Measurements from ENCODE around the gene CRACDL. TPM values are rescaled to one million over a fixed set of nuclear protein-coding genes. Genes with fewer than 3 reads are reported as not detected.

CRACDL gene
- polyA plus RNA-seq, 1 of the 3 experiments (the other 2 are of a cell fraction), result not detected

DNA sequence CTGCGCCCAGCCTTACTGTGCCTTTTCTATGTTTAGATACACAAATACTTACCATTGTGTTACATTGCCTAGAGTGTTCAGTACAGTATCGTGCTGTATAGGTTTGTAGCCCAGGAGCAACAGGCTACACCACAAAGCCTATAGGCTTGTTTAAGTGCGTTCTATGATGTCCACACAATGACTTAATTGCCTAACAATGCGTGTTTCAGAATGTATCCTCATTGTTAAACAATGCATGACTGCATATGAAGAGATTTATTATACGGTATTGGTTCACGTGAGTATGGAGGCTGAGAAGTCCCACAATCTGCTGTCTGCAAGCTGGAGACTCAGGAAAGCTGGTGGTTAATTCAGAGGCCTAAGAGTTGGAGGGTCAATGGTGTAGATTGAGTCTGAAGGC is 158.9 kb downstream of the CRACDL start (continued):
- TF ChIP-seq NRF1 (IDR thresholded peaks at IDR 0.05; ENCODE audit: low read depth, low read length), result no peak

DNA sequence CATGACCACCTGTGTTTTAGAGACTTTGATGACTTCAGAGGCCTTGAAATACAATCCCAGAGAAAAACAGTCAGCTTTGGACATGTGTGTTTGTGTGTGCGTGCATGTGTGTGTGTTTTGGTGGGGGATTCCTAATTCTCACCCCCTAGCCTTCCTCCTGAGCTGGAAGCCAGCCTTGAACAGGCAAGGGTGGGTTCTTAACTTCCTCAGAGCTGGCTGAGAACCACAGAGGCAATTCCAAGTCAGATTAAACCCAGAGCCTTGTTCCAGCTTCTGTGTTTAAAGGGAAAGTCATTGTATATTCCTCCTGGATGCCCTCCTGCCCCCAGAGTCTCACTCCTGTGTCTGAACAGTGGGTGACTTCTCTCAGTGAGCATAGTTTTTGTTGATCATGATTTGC is 159.9 kb downstream of the CRACDL start:
- Histone ChIP-seq H3K4me1 (ENCODE audit: control insufficient read depth in 1 of 2, insufficient read depth in 2 of 2, low read depth in 1 of 2, low read length in 1 of 2) (peaks cover 0 to 4% of the 10 kb centered on the region in 2 experiments; a peak in 1 of 4 replicates), H3K9me2 (no peaks in the 10 kb centered on the region), H3K79me2 (ENCODE audit: insufficient read depth) (no peaks in the 10 kb centered on the region), H3K27ac (ENCODE audit: low read depth in 2 of 2, low read length in 1 of 2) (no peak overlapping the region), H3K4me3 (ENCODE audit: low read depth in 2 of 2, low read length in 1 of 2) (no peak overlapping the region), H2AFZ (ENCODE audit: low read depth) (no peak overlapping the region), H3K4me2 (no peak overlapping the region), H4K20me1 (ENCODE audit: insufficient read depth) (no peaks in the 10 kb centered on the region), H3K9ac (no peak overlapping the region), H3F3A (replicated peaks; ENCODE audit: insufficient read depth) (no peaks in the 10 kb centered on the region), H3K27me3 (ENCODE audit: insufficient read depth) (no peaks in the 10 kb centered on the region), H3K36me3 (replicated peaks in 1 of 2; ENCODE audit: control insufficient read depth in 1 of 2, insufficient read depth in 2 of 2, low read length in 1 of 2) (no peaks in the 10 kb centered on the region), H3K9me3 (no peaks in the 10 kb centered on the region)
- POLR2A ChIA-PET, result no interaction called here
- WGBS (ENCODE audit: low lambda C conversion rate), result 17% methylated on average over 1 of the region's 1 CpG
- no peak for TF ChIP-seq POLR2AphosphoS5 (IDR thresholded peaks at IDR 0.05; ENCODE audit: low read depth, low read length)
- TF ChIP-seq, protein P1, sequence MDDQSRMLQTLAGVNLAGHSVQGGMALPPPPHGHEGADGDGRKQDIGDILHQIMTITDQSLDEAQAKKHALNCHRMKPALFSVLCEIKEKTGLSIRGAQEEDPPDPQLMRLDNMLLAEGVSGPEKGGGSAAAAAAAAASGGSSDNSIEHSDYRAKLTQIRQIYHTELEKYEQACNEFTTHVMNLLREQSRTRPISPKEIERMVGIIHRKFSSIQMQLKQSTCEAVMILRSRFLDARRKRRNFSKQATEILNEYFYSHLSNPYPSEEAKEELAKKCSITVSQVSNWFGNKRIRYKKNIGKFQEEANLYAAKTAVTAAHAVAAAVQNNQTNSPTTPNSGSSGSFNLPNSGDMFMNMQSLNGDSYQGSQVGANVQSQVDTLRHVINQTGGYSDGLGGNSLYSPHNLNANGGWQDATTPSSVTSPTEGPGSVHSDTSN (IDR thresholded peaks at IDR 0.05), result no peak
- no peak for TF ChIP-seq RFX5 (IDR thresholded peaks at IDR 0.05; ENCODE audit: low read length)
- TF ChIP-seq, protein P2, sequence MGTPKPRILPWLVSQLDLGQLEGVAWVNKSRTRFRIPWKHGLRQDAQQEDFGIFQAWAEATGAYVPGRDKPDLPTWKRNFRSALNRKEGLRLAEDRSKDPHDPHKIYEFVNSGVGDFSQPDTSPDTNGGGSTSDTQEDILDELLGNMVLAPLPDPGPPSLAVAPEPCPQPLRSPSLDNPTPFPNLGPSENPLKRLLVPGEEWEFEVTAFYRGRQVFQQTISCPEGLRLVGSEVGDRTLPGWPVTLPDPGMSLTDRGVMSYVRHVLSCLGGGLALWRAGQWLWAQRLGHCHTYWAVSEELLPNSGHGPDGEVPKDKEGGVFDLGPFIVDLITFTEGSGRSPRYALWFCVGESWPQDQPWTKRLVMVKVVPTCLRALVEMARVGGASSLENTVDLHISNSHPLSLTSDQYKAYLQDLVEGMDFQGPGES (IDR thresholded peaks at IDR 0.05; ENCODE audit: low read depth, low read length), result no peak
- no peak for TF ChIP-seq SIN3A (IDR thresholded peaks at IDR 0.05; ENCODE audit: borderline replicate concordance, low read depth, low read length)
- no peak for TF ChIP-seq EP300 (IDR thresholded peaks at IDR 0.05; ENCODE audit: borderline replicate concordance in 1 of 2, low read depth in 1 of 2, low read length in 1 of 2)
- TF ChIP-seq, protein P3, sequence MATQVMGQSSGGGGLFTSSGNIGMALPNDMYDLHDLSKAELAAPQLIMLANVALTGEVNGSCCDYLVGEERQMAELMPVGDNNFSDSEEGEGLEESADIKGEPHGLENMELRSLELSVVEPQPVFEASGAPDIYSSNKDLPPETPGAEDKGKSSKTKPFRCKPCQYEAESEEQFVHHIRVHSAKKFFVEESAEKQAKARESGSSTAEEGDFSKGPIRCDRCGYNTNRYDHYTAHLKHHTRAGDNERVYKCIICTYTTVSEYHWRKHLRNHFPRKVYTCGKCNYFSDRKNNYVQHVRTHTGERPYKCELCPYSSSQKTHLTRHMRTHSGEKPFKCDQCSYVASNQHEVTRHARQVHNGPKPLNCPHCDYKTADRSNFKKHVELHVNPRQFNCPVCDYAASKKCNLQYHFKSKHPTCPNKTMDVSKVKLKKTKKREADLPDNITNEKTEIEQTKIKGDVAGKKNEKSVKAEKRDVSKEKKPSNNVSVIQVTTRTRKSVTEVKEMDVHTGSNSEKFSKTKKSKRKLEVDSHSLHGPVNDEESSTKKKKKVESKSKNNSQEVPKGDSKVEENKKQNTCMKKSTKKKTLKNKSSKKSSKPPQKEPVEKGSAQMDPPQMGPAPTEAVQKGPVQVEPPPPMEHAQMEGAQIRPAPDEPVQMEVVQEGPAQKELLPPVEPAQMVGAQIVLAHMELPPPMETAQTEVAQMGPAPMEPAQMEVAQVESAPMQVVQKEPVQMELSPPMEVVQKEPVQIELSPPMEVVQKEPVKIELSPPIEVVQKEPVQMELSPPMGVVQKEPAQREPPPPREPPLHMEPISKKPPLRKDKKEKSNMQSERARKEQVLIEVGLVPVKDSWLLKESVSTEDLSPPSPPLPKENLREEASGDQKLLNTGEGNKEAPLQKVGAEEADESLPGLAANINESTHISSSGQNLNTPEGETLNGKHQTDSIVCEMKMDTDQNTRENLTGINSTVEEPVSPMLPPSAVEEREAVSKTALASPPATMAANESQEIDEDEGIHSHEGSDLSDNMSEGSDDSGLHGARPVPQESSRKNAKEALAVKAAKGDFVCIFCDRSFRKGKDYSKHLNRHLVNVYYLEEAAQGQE (IDR thresholded peaks at IDR 0.05; ENCODE audit: low read depth, low read length), result no peak
- TF ChIP-seq SMC3 (IDR thresholded peaks at IDR 0.05; ENCODE audit: low read depth, low read length), result no peak
- no peak for DNase-seq
- CTCF ChIA-PET, result no interaction called here

Measured in SK-N-SH (cell line).